Stimulated activated naive CD4-positive, alpha-beta T cell (primary cell): ENCODE results near the gene NPTN.
A peak's percentile ranks its signal among the peaks of the same experiment; 100 is the strongest.
"Not testable (repeated sequence)": the region's sequence is repeated elsewhere in the genome, so short reads cannot be mapped to it uniquely, and the experiment has no call there.

Source experiments
- DNase-seq, 6 experiments: peaks; one replicate each; lab custom pipeline; 2025; lab: John Stamatoyannopoulos, UW

The NPTN gene

DNA sequence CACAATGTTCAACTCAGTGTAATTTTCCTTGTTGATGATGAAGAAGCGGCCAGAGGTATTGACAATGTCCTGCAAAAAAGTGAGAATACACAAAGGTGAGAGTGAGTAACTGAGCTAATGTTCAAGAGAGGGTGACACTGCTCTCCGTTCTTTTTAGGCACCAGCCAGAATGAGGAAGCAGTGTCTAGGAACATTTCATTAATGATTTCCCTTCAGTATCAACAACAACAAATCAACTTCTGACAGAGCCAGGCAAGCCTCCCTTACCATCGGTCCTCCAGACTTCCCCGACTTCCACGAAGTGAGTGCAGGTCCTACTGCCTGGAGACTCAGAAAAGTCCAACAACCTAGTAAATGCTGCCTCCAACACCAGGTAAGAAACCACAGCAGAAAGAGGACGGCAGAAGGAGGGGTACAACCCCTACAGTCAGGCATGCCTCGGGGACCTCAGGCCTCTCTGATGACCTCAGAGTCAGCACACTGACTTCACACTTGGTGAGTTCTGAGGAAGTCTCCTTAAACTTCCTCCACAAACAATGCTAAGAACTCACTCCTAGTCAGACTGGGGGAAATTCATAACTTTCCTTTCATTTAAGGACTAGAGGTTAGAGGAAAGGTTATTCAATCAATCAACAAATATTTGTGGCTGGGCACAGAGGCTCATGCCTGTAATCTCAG lies 62.7 kb downstream of the NPTN start:
- no peak for DNase-seq

- no peak for DNase-seq
Measured at GRCh38 chr15:73569361-73569760, 63.8 kb downstream of the NPTN start.

- DNase-seq, result no peak
Measured at GRCh38 chr15:73568564-73569280, 64.5 kb downstream of the NPTN start.

DNA sequence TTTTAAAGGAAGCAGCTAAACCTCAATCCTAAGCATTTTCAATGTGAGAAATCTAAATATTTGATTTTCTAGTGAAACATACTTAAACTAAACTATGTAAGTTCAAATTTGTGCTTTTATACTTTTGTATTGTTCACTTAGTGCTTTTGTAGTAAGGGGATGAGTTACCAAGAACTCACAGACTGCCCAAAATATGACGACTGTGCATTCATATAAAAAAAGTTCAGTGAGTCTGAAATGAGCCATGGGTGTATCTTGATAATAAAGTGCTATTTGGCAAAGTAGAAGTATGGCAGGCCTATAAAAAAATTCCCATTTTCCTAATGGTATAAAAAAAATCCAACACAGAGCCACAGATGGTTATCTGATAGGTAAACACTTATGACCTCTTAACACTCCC lies 66.2 kb downstream of the NPTN start:
- no peak for DNase-seq

DNA sequence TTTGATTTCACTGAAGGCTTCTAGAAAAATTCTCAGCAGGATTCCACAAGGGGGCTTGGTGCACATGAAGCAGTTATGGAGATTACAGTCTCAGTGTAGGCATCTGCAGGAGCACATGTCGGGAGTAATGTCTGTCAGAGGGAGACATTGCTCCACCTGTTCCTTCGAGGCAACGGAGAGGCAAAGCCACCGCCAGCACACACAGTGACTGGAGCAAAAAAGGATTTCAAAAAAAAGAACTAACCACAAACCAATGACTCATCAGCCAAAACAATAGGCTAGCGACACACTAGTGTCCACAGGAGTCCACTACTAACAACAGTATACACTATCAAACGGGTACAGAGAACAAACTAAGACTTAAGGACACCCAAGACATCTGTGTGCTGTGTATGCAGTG lies 68.9 kb downstream of the NPTN start:
- DNase-seq, result no peak

- DNase-seq, result peak in 2 of 6 experiments; percentile 26 to 29
Measured at GRCh38 chr15:73560501-73561117, 72.6 kb downstream of the NPTN start.

GRCh38 chr15:73558529-73558928 lies 74.7 kb downstream of the NPTN start:
- DNase-seq, result no peak

DNA sequence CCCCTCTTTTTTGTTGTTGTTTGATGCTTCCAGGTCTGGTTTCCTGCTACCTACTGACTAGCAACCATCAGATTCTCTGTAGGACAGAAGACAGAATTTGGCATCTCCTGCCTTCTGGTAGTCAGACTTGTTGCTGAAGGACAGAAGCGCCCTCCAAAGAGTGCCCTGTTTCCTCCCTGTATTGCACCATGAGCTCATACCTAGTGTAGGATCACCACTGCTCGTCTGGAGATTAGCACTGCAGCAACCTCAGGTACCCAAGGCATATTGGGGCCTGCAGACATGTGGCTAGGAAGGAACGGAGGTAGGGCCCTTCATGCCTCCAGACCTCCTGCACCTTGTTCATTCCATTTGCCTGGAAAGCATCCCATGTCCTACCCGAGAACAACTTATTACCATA lies 78.1 kb downstream of the NPTN start:
- no peak for DNase-seq

GRCh38 chr15:73550190-73550589 lies 83.0 kb downstream of the NPTN start:
- no peak for DNase-seq

DNA sequence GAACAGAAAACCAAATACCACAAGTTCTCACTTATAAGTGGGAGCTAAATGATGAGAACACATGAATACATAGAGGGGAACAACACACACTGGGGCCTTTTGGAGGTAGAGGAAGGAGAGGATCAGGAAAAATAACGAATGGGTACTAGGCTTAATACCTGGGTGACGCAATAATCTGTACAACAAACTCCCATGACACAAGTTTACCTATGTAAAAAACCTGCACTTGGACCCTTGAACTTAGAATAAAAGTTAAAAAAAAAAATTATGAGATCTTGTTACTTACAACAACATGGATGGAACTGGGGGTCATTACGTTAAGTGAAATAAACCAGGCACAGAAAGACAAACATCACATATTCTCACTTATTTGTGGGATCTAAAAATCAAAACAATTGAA lies 84.3 kb downstream of the NPTN start:
- not testable (repeated sequence) for DNase-seq

- DNase-seq, result no peak
Measured at GRCh38 chr15:73541479-73541878, 91.7 kb downstream of the NPTN start.

- no peak for DNase-seq
Measured at GRCh38 chr15:73540161-73540560, 93.0 kb downstream of the NPTN start.

DNA sequence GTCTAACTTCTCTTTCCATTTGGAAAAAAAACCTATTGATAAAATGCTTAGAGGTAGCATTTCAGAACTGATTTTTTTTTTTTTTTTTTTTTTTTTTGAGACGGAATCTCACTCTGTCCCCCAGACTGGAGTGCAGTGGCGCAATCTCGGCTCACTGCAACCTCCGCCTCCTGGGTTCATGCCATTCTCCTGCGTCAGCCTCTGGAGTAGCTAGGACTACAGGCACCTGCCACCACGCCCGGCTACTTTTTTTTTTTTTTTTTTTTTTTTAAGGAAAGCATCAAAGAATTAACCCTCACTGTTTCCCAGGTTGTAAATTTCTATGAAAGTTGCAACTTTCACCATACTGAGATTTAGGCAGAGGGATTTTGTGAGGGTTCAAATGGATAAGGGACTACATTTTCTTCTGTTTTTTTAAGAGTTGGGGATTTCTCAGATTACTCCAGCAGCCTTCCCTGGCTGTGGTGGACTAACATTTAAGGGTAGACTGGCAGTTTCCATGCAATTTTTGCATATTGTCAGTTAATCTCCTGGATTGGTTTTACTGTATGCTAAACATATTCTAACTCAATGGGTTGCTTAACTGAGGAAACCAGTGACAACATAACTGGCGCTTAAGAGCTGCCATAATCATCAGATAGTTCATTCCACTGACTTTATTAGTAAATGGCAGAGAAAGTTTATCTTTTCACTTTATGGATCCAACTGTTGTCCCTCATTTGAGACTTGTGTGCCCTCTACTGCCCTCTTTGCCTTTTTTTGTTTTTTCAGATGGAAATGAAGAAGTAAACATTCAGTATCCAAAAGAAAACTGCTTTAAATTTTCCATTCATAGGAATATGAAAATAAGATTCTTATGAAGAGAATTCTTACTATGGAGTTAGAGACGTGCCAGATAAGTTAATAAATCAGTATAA lies 93.7 kb downstream of the NPTN start:
- DNase-seq, result no peak

- no peak for DNase-seq
Measured at GRCh38 chr15:73538563-73539211, 94.5 kb downstream of the NPTN start.

DNA sequence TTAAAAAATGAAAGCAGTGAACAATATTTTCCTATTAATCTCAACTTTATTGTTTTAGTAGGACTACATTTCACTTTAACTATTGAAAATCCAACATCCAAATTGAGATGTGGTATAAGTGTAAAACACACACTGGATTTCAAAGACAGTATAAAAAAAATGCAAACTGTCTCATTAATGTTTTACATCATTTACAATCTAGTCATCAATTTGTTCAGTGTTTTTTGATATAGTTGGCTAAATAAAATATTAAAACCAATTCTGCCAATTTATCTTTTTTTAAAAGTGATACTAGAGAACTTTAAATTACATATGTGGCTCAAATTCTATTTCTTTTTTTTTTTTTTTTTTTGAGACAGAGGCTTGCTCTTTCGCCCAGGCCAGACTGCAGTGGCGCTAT lies 95.1 kb downstream of the NPTN start:
- no peak for DNase-seq

GRCh38 chr15:73530649-73531048 lies 102.5 kb downstream of the NPTN start:
- no peak for DNase-seq

- no peak for DNase-seq
Measured at GRCh38 chr15:73527598-73527997, 105.6 kb downstream of the NPTN start.

DNA sequence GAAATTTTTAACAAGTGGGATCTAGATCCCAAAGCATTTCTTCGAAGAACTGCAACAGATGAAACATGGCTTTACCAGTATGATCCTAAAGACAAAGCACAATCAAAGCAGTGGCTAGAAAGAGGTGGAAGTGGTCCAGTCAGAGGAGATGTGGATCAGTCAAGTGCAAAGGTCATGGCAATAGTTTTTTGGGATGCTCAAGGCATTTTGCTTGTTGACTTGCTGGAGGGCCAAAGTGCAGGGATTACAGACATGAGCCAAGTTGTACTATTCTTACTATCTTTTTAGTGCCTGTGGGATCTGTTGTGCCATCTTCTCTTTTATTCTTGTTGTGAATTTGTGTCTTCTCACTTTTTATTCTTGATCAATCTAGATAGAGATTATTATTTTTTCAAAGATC lies 108.3 kb downstream of the NPTN start:
- DNase-seq, result no peak

DNA sequence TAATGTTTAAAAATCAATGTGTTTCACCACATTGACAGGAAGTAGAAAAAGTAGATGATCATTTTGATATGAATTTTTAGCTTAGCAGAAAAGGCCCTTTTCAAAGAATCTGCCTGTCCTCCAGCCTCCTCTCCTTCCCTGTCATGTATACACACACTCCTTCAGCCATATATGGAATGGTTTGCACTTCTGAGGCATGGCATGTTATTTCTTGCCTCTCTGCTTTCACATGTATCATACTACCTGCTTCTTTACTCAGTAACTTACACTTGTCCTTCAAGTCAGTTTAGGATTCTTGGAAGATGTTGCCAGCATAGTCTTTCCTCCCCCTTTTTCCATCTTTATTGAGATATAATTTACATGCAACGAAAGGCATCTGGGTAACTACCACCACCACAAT lies 111.2 kb downstream of the NPTN start:
- no peak for DNase-seq

GRCh38 chr15:73518876-73519733 lies 114.1 kb downstream of the NPTN start:
- DNase-seq, result no peak
